ENCODE data around the gene THSD4.
"Not testable (repeated sequence)": the region's sequence is repeated elsewhere in the genome, so short reads cannot be mapped to it uniquely, and the experiment has no call there.

THSD4 gene

GRCh38 chr15:71304681-71305080 lies 189.4 kb downstream of the THSD4 start:
- H3K9me3 ChIP-seq (ENCODE audit: control insufficient read depth, low read length), result no peaks in the 10 kb centered on the region
- H3K4me1 ChIP-seq (ENCODE audit: control insufficient read depth, insufficient read depth, low read length), result no peaks in the 10 kb centered on the region
- no peaks in the 10 kb centered on the region for H3K36me3 ChIP-seq (ENCODE audit: control insufficient read depth, insufficient read depth, low read length)
- H3K4me3 ChIP-seq (ENCODE audit: low read length), result no peak overlapping the region
- H3K27me3 ChIP-seq (ENCODE audit: control insufficient read depth, insufficient read depth, low read length), result no peaks in the 10 kb centered on the region
- no peak overlapping the region for H3K9ac ChIP-seq (ENCODE audit: low read length)

- no peaks in the 10 kb centered on the region for H3K9me3 ChIP-seq (ENCODE audit: control insufficient read depth, low read length)
- no peaks in the 10 kb centered on the region for H3K36me3 ChIP-seq (ENCODE audit: control insufficient read depth, insufficient read depth, low read length)
- H3K9ac ChIP-seq (ENCODE audit: low read length), result no peak overlapping the region
- no peak overlapping the region for H3K4me3 ChIP-seq (ENCODE audit: low read length)
- H3K4me1 ChIP-seq (ENCODE audit: control insufficient read depth, insufficient read depth, low read length), result no peaks in the 10 kb centered on the region
- H3K27me3 ChIP-seq (ENCODE audit: control insufficient read depth, insufficient read depth, low read length), result no peaks in the 10 kb centered on the region
Measured at GRCh38 chr15:71306538-71306937, 191.3 kb downstream of the THSD4 start.

DNA sequence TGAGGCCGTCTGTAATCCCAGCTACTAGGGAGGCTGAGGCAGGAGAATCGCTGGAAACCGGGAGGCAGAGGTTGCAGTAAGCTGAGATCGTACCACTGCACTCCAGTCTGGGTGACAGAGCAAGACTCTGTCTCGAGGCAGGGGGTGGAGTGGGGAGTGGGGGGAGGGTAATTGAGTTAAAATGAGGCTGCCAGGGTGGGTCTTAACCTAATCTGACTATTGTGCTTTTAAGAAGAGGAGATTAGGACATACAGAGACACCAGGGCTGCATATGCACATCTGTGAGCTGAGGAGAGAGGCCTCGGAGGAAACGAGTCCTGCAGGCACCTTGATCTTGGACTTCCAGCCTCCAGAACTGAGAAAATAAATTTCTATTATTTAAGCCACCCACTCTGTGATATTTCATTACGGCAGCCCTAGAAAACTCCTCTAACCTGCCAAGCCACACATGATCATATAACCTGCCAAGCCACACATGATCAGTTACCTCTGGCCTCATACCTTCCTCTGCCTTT lies 197.0 kb downstream of the THSD4 start:
- H3K4me1 ChIP-seq (ENCODE audit: control insufficient read depth, insufficient read depth, low read length), result peaks cover 6% of the 10 kb centered on the region
- H3K9me3 ChIP-seq (ENCODE audit: control insufficient read depth, low read length), result no peaks in the 10 kb centered on the region
- no peaks in the 10 kb centered on the region for H3K36me3 ChIP-seq (ENCODE audit: control insufficient read depth, insufficient read depth, low read length)
- no peaks in the 10 kb centered on the region for H3K27me3 ChIP-seq (ENCODE audit: control insufficient read depth, insufficient read depth, low read length)
- H3K9ac ChIP-seq (ENCODE audit: low read length), result no peak overlapping the region
- no peak overlapping the region for H3K4me3 ChIP-seq (ENCODE audit: low read length)

DNA sequence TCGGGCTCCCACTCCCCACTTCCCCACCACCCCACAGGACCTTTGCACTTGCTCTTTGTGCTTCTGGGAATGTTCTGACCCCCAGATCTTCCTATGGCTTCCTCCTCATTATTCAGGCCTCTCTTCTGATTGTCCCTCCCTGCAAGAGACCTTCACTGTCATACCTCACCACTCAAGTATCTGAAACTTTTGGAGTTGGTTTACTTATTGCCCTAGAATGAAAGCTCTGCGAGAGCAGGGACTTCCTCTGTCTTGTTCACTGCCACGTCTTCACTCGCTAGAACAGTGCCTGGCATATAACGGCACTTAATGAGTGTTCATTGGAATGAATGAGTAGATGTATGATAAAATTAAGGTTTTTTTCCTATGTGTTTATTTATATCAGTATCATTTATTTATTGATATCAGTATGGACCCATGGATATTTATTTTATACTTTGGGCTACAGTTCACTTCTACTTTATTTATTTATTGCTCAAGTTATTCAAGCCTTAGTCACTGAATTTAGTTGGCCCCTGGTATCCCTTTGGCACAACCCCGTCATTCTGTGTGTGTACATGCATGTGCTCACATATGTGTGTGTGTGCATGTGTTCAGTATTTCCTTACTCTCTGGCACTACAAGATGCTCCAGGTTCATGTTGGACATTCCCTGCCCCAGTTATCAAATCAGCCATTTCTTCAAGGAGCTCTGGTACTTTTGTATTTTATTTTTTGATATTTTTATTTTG lies 197.6 kb downstream of the THSD4 start:
- Histone ChIP-seq H3K36me3 (ENCODE audit: control insufficient read depth, insufficient read depth, low read length) (no peaks in the 10 kb centered on the region), H3K9me3 (ENCODE audit: control insufficient read depth, low read length) (no peaks in the 10 kb centered on the region), H3K9ac (ENCODE audit: low read length) (no peak overlapping the region), H3K27me3 (ENCODE audit: control insufficient read depth, insufficient read depth, low read length) (no peaks in the 10 kb centered on the region), H3K4me3 (ENCODE audit: low read length) (no peak overlapping the region), H3K4me1 (ENCODE audit: control insufficient read depth, insufficient read depth, low read length) (peaks cover 6% of the 10 kb centered on the region)

DNA sequence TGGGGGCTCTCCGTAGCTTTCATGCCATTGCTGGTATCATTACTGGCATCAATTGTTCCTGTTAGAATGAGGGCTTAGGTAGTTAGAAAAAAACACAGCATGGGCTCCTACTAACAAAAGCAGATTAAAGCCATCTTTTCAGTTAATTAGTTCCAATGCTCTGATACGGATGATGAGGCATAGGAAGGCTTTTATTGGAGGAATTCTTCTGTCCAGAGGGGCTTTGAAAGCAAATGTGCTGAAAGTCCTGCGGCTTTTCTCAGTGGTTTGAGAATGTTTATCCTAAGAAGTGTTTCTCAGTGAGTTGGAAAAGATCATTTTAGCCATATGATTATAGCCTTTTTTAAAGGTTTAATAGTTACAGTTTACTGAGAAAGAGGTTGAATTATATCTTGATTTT lies 198.5 kb downstream of the THSD4 start:
- Histone ChIP-seq H3K9ac (ENCODE audit: low read length) (no peak overlapping the region), H3K4me3 (ENCODE audit: low read length) (no peak overlapping the region), H3K27me3 (ENCODE audit: control insufficient read depth, insufficient read depth, low read length) (no peaks in the 10 kb centered on the region), H3K36me3 (ENCODE audit: control insufficient read depth, insufficient read depth, low read length) (no peaks in the 10 kb centered on the region), H3K9me3 (ENCODE audit: control insufficient read depth, low read length) (no peaks in the 10 kb centered on the region), H3K4me1 (ENCODE audit: control insufficient read depth, insufficient read depth, low read length) (peaks cover 6% of the 10 kb centered on the region)

DNA sequence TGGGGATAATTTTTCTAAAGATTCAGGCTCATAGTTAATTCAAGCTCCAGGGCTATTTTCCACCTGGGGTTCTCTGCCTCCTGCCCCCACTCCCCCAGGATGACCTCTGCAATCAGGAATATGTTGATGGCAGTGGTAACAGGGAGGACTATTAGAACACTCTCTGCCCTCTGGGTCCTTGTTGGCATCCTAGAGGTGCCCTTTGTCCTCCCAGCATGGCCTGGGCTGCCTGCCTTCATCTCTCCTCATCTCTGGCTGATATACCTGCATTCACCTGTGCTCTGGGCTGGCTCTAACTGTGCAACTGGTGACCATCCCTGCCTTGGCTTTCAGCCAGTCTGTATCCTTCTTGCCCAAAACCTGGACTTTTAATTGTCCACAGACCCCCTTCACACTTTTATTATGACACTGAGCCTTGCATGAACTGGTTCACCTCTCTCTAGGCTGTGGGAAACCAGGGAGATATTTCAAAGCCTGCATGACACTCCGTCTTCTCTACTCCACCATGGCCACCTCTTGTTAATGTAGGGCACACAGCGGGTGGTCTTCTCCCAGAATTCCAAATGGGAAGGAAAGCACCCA lies 199.8 kb downstream of the THSD4 start:
- H3K36me3 ChIP-seq (ENCODE audit: control insufficient read depth, insufficient read depth, low read length), result no peaks in the 10 kb centered on the region
- H3K9ac ChIP-seq (ENCODE audit: low read length), result no peak overlapping the region
- H3K27me3 ChIP-seq (ENCODE audit: control insufficient read depth, insufficient read depth, low read length), result no peaks in the 10 kb centered on the region
- H3K9me3 ChIP-seq (ENCODE audit: control insufficient read depth, low read length), result no peaks in the 10 kb centered on the region
- H3K4me3 ChIP-seq (ENCODE audit: low read length), result no peak overlapping the region
- H3K4me1 ChIP-seq (ENCODE audit: control insufficient read depth, insufficient read depth, low read length), result peaks cover 6% of the 10 kb centered on the region

DNA sequence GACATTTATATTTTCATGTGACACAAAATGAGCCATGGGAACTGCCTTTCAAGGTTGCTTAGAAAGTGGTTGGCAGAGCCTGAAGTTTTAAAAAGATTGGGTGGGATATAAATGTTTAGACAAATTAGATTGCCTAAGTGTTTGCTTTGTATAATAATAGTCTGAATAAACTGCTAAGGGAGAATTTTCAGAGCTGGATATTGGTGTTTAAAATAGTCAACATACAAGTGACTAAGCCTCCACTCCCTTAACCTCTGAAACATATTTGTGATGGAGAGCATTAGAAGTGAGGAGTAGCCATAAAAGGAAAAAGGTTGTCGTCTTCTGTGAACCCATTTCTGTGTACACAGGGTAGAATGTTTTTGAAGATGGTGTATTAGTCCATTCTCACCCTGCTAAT lies 201.6 kb downstream of the THSD4 start:
- H3K4me3 ChIP-seq (ENCODE audit: low read length), result no peak overlapping the region
- no peaks in the 10 kb centered on the region for H3K36me3 ChIP-seq (ENCODE audit: control insufficient read depth, insufficient read depth, low read length)
- H3K4me1 ChIP-seq (ENCODE audit: control insufficient read depth, insufficient read depth, low read length), result peaks cover 6% of the 10 kb centered on the region
- H3K9me3 ChIP-seq (ENCODE audit: control insufficient read depth, low read length), result no peaks in the 10 kb centered on the region
- H3K9ac ChIP-seq (ENCODE audit: low read length), result no peak overlapping the region
- H3K27me3 ChIP-seq (ENCODE audit: control insufficient read depth, insufficient read depth, low read length), result no peaks in the 10 kb centered on the region

DNA sequence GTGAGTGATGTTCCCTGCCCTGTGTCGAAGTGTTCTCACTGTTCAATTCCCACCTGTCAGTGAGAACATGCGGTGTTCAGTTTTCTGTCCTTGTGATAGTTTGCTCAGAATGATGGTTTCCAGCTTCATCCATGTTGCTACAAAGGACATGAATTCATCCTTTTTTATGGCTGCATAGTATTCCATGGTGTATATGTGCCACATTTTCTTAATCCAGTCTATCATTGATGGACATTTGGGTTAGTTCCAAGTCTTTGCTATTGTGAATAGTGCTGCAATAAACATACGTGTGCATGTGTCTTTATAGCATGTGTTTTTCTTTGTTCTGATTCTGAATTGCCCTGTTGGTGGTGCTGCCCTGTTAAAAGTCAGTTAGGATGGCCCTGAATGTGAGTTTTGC lies 204.2 kb downstream of the THSD4 start:
- H3K9ac ChIP-seq (ENCODE audit: low read length); H3K4me3 ChIP-seq (ENCODE audit: low read length); H3K36me3 ChIP-seq (ENCODE audit: control insufficient read depth, insufficient read depth, low read length); H3K9me3 ChIP-seq (ENCODE audit: control insufficient read depth, low read length); H3K27me3 ChIP-seq (ENCODE audit: control insufficient read depth, insufficient read depth, low read length); H3K4me1 ChIP-seq (ENCODE audit: control insufficient read depth, insufficient read depth, low read length): not testable (repeated sequence)

- no peaks in the 10 kb centered on the region for H3K27me3 ChIP-seq (ENCODE audit: control insufficient read depth, insufficient read depth, low read length)
- no peaks in the 10 kb centered on the region for H3K9me3 ChIP-seq (ENCODE audit: control insufficient read depth, low read length)
- H3K4me1 ChIP-seq (ENCODE audit: control insufficient read depth, insufficient read depth, low read length), result peaks cover 6% of the 10 kb centered on the region
- no peak overlapping the region for H3K4me3 ChIP-seq (ENCODE audit: low read length)
- H3K36me3 ChIP-seq (ENCODE audit: control insufficient read depth, insufficient read depth, low read length), result no peaks in the 10 kb centered on the region
- no peak overlapping the region for H3K9ac ChIP-seq (ENCODE audit: low read length)
Measured at GRCh38 chr15:71319935-71320334, 204.7 kb downstream of the THSD4 start.

- Histone ChIP-seq H3K36me3 (ENCODE audit: control insufficient read depth, insufficient read depth, low read length) (no peaks in the 10 kb centered on the region), H3K9me3 (ENCODE audit: control insufficient read depth, low read length) (no peaks in the 10 kb centered on the region), H3K4me1 (ENCODE audit: control insufficient read depth, insufficient read depth, low read length) (no peaks in the 10 kb centered on the region), H3K4me3 (ENCODE audit: low read length) (no peak overlapping the region), H3K27me3 (ENCODE audit: control insufficient read depth, insufficient read depth, low read length) (no peaks in the 10 kb centered on the region), H3K9ac (ENCODE audit: low read length) (no peak overlapping the region)
Measured at GRCh38 chr15:71323082-71323481, 207.8 kb downstream of the THSD4 start.

GRCh38 chr15:71323584-71323983 lies 208.3 kb downstream of the THSD4 start:
- Histone ChIP-seq H3K9ac (ENCODE audit: low read length) (no peak overlapping the region), H3K4me1 (ENCODE audit: control insufficient read depth, insufficient read depth, low read length) (no peaks in the 10 kb centered on the region), H3K27me3 (ENCODE audit: control insufficient read depth, insufficient read depth, low read length) (no peaks in the 10 kb centered on the region), H3K9me3 (ENCODE audit: control insufficient read depth, low read length) (no peaks in the 10 kb centered on the region), H3K36me3 (ENCODE audit: control insufficient read depth, insufficient read depth, low read length) (no peaks in the 10 kb centered on the region), H3K4me3 (ENCODE audit: low read length) (no peak overlapping the region)

DNA sequence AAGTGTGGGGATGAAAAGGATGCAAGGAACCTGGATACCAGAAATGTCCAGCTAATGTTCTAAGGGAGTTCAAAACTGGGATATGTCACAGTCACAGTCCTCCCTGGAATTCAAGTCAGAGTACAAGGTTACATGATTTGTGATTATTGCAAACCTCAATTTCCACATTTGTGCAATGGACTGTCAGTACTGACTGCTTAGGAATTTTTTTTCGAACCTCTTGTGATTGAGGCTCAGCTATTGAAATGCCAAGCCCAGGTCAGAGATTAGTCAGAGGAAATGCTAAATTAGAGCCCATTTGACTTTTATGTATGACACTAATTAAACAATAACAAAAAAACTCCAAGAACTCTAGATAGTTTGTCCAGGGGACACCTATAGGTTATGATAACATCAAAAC lies 210.2 kb downstream of the THSD4 start:
- no peak overlapping the region for H3K9ac ChIP-seq (ENCODE audit: low read length)
- no peaks in the 10 kb centered on the region for H3K36me3 ChIP-seq (ENCODE audit: control insufficient read depth, insufficient read depth, low read length)
- no peaks in the 10 kb centered on the region for H3K4me1 ChIP-seq (ENCODE audit: control insufficient read depth, insufficient read depth, low read length)
- no peak overlapping the region for H3K4me3 ChIP-seq (ENCODE audit: low read length)
- H3K27me3 ChIP-seq (ENCODE audit: control insufficient read depth, insufficient read depth, low read length), result no peaks in the 10 kb centered on the region
- no peaks in the 10 kb centered on the region for H3K9me3 ChIP-seq (ENCODE audit: control insufficient read depth, low read length)
